ENCODE data around the gene FAF1.

Gene FAF1

DNA sequence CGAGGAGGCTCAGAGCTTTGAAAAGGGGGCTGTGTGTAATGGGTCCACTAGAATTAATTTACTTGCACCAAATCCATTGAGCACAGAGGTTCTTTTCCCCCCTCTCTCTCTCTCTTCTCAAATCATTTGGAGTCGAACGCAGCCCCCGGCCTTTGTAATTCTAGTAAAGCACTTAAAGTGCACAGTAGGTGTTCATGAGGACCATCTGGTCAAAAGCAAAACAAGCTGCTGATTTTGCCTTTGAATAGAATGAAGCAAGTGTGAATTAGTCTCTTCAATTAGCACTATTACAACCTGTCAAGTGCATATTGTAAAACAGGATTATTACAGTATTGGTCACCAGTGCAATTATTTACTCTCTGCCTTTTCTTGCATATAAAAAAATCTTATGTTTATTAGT is 259.9 kb downstream of the FAF1 start:
- Histone ChIP-seq H3F3A (ENCODE audit: control insufficient read depth, insufficient read depth) (peaks cover 8% of the 10 kb centered on the region), H4K20me1 (ENCODE audit: control insufficient read depth, insufficient read depth, low read depth, low read length) (no peaks in the 10 kb centered on the region), H3K4me3 (ENCODE audit: low read length) (no peak overlapping the region), H3K27me3 (ENCODE audit: control insufficient read depth, low read length) (no peaks in the 10 kb centered on the region), H3K4me2 (ENCODE audit: low read length) (no peak overlapping the region), H3K27ac (ENCODE audit: low read depth, low read length) (no peak overlapping the region), H3K4me1 (ENCODE audit: control insufficient read depth, low read length) (no peaks in the 10 kb centered on the region), H3K9me3 (ENCODE audit: control insufficient read depth, insufficient read depth, low read length) (no peaks in the 10 kb centered on the region), H3K79me2 (ENCODE audit: control insufficient read depth, low read length) (no peaks in the 10 kb centered on the region), H3K36me3 (ENCODE audit: control insufficient read depth, low read length) (no peaks in the 10 kb centered on the region), H3K9me2 (replicated peaks; ENCODE audit: control insufficient read depth, low read length) (no peaks in the 10 kb centered on the region)
- no peak for TF ChIP-seq EZH2phosphoT487 (IDR thresholded peaks at IDR 0.05; ENCODE audit: borderline replicate concordance, low read length)
- TF ChIP-seq, protein P1, sequence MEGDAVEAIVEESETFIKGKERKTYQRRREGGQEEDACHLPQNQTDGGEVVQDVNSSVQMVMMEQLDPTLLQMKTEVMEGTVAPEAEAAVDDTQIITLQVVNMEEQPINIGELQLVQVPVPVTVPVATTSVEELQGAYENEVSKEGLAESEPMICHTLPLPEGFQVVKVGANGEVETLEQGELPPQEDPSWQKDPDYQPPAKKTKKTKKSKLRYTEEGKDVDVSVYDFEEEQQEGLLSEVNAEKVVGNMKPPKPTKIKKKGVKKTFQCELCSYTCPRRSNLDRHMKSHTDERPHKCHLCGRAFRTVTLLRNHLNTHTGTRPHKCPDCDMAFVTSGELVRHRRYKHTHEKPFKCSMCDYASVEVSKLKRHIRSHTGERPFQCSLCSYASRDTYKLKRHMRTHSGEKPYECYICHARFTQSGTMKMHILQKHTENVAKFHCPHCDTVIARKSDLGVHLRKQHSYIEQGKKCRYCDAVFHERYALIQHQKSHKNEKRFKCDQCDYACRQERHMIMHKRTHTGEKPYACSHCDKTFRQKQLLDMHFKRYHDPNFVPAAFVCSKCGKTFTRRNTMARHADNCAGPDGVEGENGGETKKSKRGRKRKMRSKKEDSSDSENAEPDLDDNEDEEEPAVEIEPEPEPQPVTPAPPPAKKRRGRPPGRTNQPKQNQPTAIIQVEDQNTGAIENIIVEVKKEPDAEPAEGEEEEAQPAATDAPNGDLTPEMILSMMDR (IDR thresholded peaks at IDR 0.05; ENCODE audit: low read depth, low read length, poor library complexity, severe bottlenecking), result no peak

DNA sequence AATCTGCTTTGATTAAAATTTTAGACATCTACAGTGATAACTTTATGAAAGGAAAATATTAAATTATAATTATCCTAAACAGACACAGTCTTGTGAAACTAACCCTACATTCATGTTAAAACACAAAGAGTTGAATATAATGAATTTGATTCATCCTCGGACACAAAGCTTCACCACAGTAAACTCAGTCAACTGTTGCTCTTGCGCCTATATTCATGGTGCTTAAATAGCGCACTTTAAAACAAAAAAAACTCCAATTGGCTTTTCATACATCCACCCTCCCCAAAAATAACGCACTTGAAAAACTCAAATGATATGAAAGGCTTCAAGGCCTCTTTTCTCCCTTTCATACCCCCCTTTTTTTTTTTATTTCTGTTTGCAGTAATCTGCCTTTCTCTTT is 260.3 kb downstream of the FAF1 start:
- Histone ChIP-seq H3F3A (ENCODE audit: control insufficient read depth, insufficient read depth) (peaks cover 5% of the 10 kb centered on the region), H4K20me1 (ENCODE audit: control insufficient read depth, insufficient read depth, low read depth, low read length) (no peaks in the 10 kb centered on the region), H3K4me2 (ENCODE audit: low read length) (no peak overlapping the region), H3K79me2 (ENCODE audit: control insufficient read depth, low read length) (no peaks in the 10 kb centered on the region), H3K4me1 (ENCODE audit: control insufficient read depth, low read length) (no peaks in the 10 kb centered on the region), H3K27me3 (ENCODE audit: control insufficient read depth, low read length) (no peaks in the 10 kb centered on the region), H3K9me3 (ENCODE audit: control insufficient read depth, insufficient read depth, low read length) (no peaks in the 10 kb centered on the region), H3K4me3 (ENCODE audit: low read length) (no peak overlapping the region), H3K27ac (ENCODE audit: low read depth, low read length) (no peak overlapping the region), H3K9me2 (replicated peaks; ENCODE audit: control insufficient read depth, low read length) (no peaks in the 10 kb centered on the region), H3K36me3 (ENCODE audit: control insufficient read depth, low read length) (no peaks in the 10 kb centered on the region)
- TF ChIP-seq, protein P1 (IDR thresholded peaks at IDR 0.05; ENCODE audit: low read depth, low read length, poor library complexity, severe bottlenecking), result no peak
- no peak for TF ChIP-seq EZH2phosphoT487 (IDR thresholded peaks at IDR 0.05; ENCODE audit: borderline replicate concordance, low read length)

DNA sequence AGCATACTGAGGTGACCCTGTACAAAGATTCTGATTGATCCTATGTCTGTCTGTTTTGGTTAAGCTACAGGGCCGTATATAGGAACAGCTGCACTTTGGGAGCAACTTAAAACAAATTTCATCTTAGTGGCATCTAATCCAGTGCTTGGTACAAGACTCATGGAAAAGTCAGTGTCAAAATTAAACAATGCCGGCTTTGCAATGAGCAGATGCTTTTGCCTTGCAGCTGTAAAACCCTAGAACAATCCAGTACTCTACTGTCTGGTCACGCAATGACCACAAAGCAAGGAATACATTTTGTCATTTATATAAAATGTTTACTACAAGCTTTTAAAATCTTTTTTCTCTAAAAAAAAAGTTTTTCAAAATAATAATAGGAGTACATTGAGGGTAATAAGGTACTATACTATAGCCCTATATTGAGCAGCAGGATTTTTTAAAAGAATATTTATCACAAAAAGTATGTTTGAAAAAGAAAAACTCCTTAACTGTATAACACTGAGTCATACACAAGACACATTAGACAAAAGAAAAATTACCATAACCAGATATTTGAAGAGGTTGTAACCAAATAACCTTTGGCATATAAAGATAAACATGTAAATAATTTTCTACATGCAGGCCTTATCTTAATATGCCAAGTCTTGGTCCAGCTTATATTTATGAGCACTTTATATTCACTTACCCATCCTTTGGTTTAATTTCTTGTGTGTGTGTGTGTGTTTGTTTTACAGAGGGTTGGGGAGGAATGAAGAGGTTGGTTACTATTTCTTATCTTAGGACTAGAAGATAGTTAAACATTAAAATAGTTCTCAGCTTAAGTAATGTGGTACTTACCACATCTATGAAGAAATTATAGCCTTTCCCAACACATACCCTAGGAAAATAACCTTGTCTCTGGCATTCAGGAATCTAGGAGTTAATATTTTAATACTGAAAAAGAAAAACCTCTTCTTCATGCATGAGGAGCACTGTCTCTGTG is 262.3 kb downstream of the FAF1 start:
- Histone ChIP-seq H3K27me3 (ENCODE audit: control insufficient read depth, low read length) (no peaks in the 10 kb centered on the region), H3K9me3 (ENCODE audit: control insufficient read depth, insufficient read depth, low read length) (no peaks in the 10 kb centered on the region), H4K20me1 (ENCODE audit: control insufficient read depth, insufficient read depth, low read depth, low read length) (no peaks in the 10 kb centered on the region), H3K4me2 (ENCODE audit: low read length) (no peak overlapping the region), H3K9me2 (replicated peaks; ENCODE audit: control insufficient read depth, low read length) (no peaks in the 10 kb centered on the region), H3K4me1 (ENCODE audit: control insufficient read depth, low read length) (no peaks in the 10 kb centered on the region), H3K27ac (ENCODE audit: low read depth, low read length) (no peak overlapping the region), H3K36me3 (ENCODE audit: control insufficient read depth, low read length) (no peaks in the 10 kb centered on the region), H3K79me2 (ENCODE audit: control insufficient read depth, low read length) (no peaks in the 10 kb centered on the region), H3F3A (ENCODE audit: control insufficient read depth, insufficient read depth) (no peaks in the 10 kb centered on the region), H3K4me3 (ENCODE audit: low read length) (no peak overlapping the region)
- TF ChIP-seq, protein P1 (IDR thresholded peaks at IDR 0.05; ENCODE audit: low read depth, low read length, poor library complexity, severe bottlenecking), result no peak
- TF ChIP-seq EZH2phosphoT487 (IDR thresholded peaks at IDR 0.05; ENCODE audit: borderline replicate concordance, low read length), result no peak

Data from DOHH2 (cell line).